SK-N-SH treated with all-trans-retinoic acid at 6 μM for 48 hours (cell line): Measurements from ENCODE around the gene SERTM2.

Source experiments
- ATAC-seq: fragments of 200-7000 bp; cut with Tn5 transposase; 3 replicates; pipeline ENCODE4 v1.9.1; 2020; ENCODE audit warnings: mild to moderate bottlenecking, moderate library complexity
- ARNTL ChIP-seq: fragments of 450-650 bp; formaldehyde crosslinking; IDR thresholded peaks from 2 replicates; pipeline ENCODE4 v1.5.0; 2020; ENCODE audit warnings: low read depth, mild to moderate bottlenecking, moderate library complexity, borderline replicate concordance
- BACH2 ChIP-seq: fragments of 250-450 bp; sonication (Bioruptor Pico); IDR thresholded peaks from 2 replicates; pipeline ENCODE4 v1.9.0; 2021; ENCODE audit warnings: mild to moderate bottlenecking, borderline replicate concordance
- CREB5 ChIP-seq: fragments of 250-450 bp; sonication (Bioruptor Pico); IDR thresholded peaks from 2 replicates; pipeline ENCODE4 v1.5.1; 2020; ENCODE audit warnings: low read depth, mild to moderate bottlenecking, moderate library complexity
- CSDC2 ChIP-seq: fragments of 250-450 bp; sonication (Bioruptor Pico); IDR thresholded peaks from 2 replicates; pipeline ENCODE4 v1.5.0; 2020; ENCODE audit warnings: mild to moderate bottlenecking, moderate library complexity
- ESRRG ChIP-seq: fragments of 250-450 bp; sonication (Bioruptor Pico); IDR thresholded peaks from 2 replicates; pipeline ENCODE4 v1.6.1; 2021; ENCODE audit warnings: mild to moderate bottlenecking
- GLIS3 ChIP-seq: fragments of 250-450 bp; sonication (Bioruptor Pico); IDR thresholded peaks from 2 replicates; pipeline ENCODE4 v1.5.0; 2020; ENCODE audit warnings: mild to moderate bottlenecking, moderate library complexity
- ISL1 ChIP-seq: fragments of 250-450 bp; sonication (Bioruptor Pico); IDR thresholded peaks from 2 replicates; pipeline ENCODE4 v2.1.2; 2022; ENCODE audit warnings: mild to moderate bottlenecking, moderate library complexity
- OSR1 ChIP-seq: fragments of 250-450 bp; sonication (Bioruptor Pico); IDR thresholded peaks from 2 replicates; pipeline ENCODE4 v1.8.0; 2022; ENCODE audit warnings: moderate library complexity, mild to moderate bottlenecking, inconsistent platforms
- POU6F1 ChIP-seq: fragments of 250-450 bp; sonication (Bioruptor Pico); IDR thresholded peaks from 2 replicates; pipeline ENCODE4 v1.8.0; 2021; ENCODE audit warnings: low read depth, mild to moderate bottlenecking, moderate library complexity, borderline replicate concordance
- PPARA ChIP-seq: fragments of 250-450 bp; sonication (Bioruptor Pico); IDR thresholded peaks from 2 replicates; pipeline ENCODE4 v1.5.0; 2020; ENCODE audit warnings: mild to moderate bottlenecking, borderline replicate concordance
- RARB ChIP-seq: fragments of 250-450 bp; sonication (Bioruptor Pico); IDR thresholded peaks from 2 replicates; pipeline ENCODE4 v1.8.0; 2021; ENCODE audit warnings: mild to moderate bottlenecking, moderate library complexity
- SNAI2 ChIP-seq: fragments of 250-450 bp; sonication (Bioruptor Pico); IDR thresholded peaks from 2 replicates; pipeline ENCODE4 v1.5.0; 2020; ENCODE audit warnings: mild to moderate bottlenecking, moderate library complexity
- TCF4 ChIP-seq: fragments of 250-450 bp; sonication (Bioruptor Pico); IDR thresholded peaks from 2 replicates; pipeline ENCODE4 v1.8.0; 2021; ENCODE audit warnings: mild to moderate bottlenecking, moderate library complexity, borderline replicate concordance
- TOX ChIP-seq: fragments of 250-450 bp; sonication (Bioruptor Pico); IDR thresholded peaks from 2 replicates; pipeline ENCODE4 v1.8.0; 2021; ENCODE audit warnings: mild to moderate bottlenecking, moderate library complexity, borderline replicate concordance
- ZC3H10 ChIP-seq: fragments of 250-450 bp; sonication (Bioruptor Pico); IDR thresholded peaks from 2 replicates; pipeline ENCODE4 v1.5.1; 2021; ENCODE audit warnings: mild to moderate bottlenecking, moderate library complexity
- ZFP3 ChIP-seq: fragments of 250-450 bp; sonication (Bioruptor Pico); IDR thresholded peaks from 2 replicates; pipeline ENCODE4 v1.5.0; 2020; ENCODE audit warnings: mild to moderate bottlenecking, moderate library complexity
- ZFP30 ChIP-seq: fragments of 450-650 bp; formaldehyde crosslinking; IDR thresholded peaks from 2 replicates; pipeline ENCODE4 v1.5.0; 2022; ENCODE audit warnings: mild to moderate bottlenecking, moderate library complexity
- ZNF565 ChIP-seq: fragments of 450-650 bp; formaldehyde crosslinking; conservative IDR thresholded peaks from 2 replicates; pipeline ENCODE4 v1.5.0; 2020; ENCODE audit warnings: low read depth, mild to moderate bottlenecking, moderate library complexity
- ZNF70 ChIP-seq: fragments of 450-650 bp; formaldehyde crosslinking; IDR thresholded peaks from 2 replicates; pipeline ENCODE4 v1.5.0; 2020; ENCODE audit warnings: mild to moderate bottlenecking, moderate library complexity
- ZNF8 ChIP-seq: fragments of 450-650 bp; formaldehyde crosslinking; IDR thresholded peaks from 2 replicates; pipeline ENCODE4 v1.5.0; 2020; ENCODE audit warnings: mild to moderate bottlenecking, moderate library complexity
- TF ChIP-seq, protein P1 (sequence below): fragments of 250-450 bp; sonication (Bioruptor Pico); IDR thresholded peaks from 2 replicates; pipeline ENCODE4 v1.5.1; 2021; ENCODE audit warnings: mild to moderate bottlenecking, moderate library complexity
- TF ChIP-seq, protein P2 (sequence below): fragments of 250-450 bp; sonication (Bioruptor Pico); IDR thresholded peaks from 2 replicates; pipeline ENCODE4 v1.8.0; 2020; ENCODE audit warnings: mild to moderate bottlenecking, moderate library complexity, borderline replicate concordance

Gene SERTM2

GRCh38 chrX:111505783-111506182 lies 5.7 kb upstream of the SERTM2 start:
- ATAC-seq = no peak
- no peak for TF ChIP-seq TOX (CRISPR knock-in tag)
- TF ChIP-seq, protein P1, sequence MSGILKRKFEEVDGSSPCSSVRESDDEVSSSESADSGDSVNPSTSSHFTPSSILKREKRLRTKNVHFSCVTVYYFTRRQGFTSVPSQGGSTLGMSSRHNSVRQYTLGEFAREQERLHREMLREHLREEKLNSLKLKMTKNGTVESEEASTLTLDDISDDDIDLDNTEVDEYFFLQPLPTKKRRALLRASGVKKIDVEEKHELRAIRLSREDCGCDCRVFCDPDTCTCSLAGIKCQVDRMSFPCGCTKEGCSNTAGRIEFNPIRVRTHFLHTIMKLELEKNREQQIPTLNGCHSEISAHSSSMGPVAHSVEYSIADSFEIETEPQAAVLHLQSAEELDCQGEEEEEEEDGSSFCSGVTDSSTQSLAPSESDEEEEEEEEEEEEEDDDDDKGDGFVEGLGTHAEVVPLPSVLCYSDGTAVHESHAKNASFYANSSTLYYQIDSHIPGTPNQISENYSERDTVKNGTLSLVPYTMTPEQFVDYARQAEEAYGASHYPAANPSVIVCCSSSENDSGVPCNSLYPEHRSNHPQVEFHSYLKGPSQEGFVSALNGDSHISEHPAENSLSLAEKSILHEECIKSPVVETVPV = no peak
- no peak for TF ChIP-seq BACH2 (CRISPR knock-in tag)
- no peak for TF ChIP-seq PPARA (CRISPR knock-in tag)
- no peak for TF ChIP-seq RARB (CRISPR knock-in tag)
- no peak for TF ChIP-seq ZFP30 (CRISPR knock-in tag)
- TF ChIP-seq ZNF8 (CRISPR knock-in tag) = no peak
- TF ChIP-seq CREB5 = no peak
- no peak for TF ChIP-seq TCF4 (CRISPR knock-in tag)
- TF ChIP-seq SNAI2 (CRISPR knock-in tag) = no peak

DNA sequence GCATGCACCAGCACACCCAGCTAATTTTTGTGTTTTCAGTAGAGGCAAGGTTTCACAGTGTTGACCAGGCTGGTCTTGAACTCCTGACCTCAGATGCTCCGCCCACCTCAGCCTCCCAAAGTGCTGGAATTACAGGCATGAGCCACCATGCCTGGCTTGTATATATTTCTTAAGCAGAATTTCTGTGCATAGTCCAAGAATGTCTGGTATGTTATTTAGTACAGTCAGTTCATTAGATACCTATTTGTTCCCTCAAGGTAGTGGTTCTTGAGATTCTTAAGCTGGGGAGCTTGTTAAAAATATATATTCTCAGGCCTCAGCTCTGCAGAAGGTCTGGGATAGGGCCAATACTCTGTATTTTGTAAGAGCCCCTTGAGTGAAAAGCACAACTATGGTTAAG lies 4.6 kb upstream of the SERTM2 start:
- TF ChIP-seq TOX (CRISPR knock-in tag) (no peak), SNAI2 (CRISPR knock-in tag) (no peak), ZFP30 (CRISPR knock-in tag) (no peak), ZNF70 (CRISPR knock-in tag) (no peak), OSR1 (no peak), GLIS3 (no peak), ZNF565 (CRISPR knock-in tag) (no peak)

GRCh38 chrX:111507933-111508332 lies 3.5 kb upstream of the SERTM2 start:
- TF ChIP-seq ARNTL (CRISPR knock-in tag) (no peak), PPARA (CRISPR knock-in tag) (no peak), BACH2 (CRISPR knock-in tag) (no peak), ZFP30 (CRISPR knock-in tag) (no peak), OSR1 (no peak), ESRRG (CRISPR knock-in tag) (no peak), RARB (CRISPR knock-in tag) (no peak), ZC3H10 (CRISPR knock-in tag) (no peak), ZFP3 (CRISPR knock-in tag) (no peak), SNAI2 (CRISPR knock-in tag) (no peak), ZNF70 (CRISPR knock-in tag) (no peak), ISL1 (no peak)
- no peak for ATAC-seq

More for the DNA sequence above, 4.6 kb upstream of the SERTM2 start:
- ATAC-seq = no peak

DNA sequence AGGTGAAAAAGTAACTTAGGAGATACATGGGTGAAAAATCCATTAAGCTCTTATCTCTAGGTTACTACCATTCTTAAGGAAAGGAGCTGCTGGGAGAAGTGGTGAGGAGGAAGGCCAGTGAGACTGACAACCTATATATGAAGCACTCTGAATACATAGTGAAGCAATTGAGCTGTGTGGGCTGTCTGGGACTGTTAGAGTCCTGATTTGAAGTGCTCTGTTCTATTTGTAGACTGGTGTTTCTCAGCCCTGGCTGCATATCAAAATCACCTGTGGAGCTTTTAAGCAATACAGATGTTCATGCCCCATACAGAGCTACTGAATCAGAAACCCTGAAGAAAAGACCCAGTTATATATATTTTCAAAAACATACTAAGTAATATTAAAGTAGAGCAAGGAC lies 3.9 kb downstream of the SERTM2 start:
- no peak for ATAC-seq
- TF ChIP-seq PPARA (CRISPR knock-in tag) (no peak), ZFP3 (CRISPR knock-in tag) (no peak), ARNTL (CRISPR knock-in tag) (no peak), BACH2 (CRISPR knock-in tag) (no peak), ZFP30 (CRISPR knock-in tag) (no peak), CREB5 (no peak), POU6F1 (CRISPR knock-in tag) (no peak), CSDC2 (CRISPR knock-in tag) (no peak), TCF4 (CRISPR knock-in tag) (no peak), ESRRG (CRISPR knock-in tag) (no peak), RARB (CRISPR knock-in tag) (no peak), ZNF70 (CRISPR knock-in tag) (no peak), SNAI2 (CRISPR knock-in tag) (no peak), OSR1 (no peak)
- TF ChIP-seq, protein P1 = no peak
- TF ChIP-seq, protein P2, sequence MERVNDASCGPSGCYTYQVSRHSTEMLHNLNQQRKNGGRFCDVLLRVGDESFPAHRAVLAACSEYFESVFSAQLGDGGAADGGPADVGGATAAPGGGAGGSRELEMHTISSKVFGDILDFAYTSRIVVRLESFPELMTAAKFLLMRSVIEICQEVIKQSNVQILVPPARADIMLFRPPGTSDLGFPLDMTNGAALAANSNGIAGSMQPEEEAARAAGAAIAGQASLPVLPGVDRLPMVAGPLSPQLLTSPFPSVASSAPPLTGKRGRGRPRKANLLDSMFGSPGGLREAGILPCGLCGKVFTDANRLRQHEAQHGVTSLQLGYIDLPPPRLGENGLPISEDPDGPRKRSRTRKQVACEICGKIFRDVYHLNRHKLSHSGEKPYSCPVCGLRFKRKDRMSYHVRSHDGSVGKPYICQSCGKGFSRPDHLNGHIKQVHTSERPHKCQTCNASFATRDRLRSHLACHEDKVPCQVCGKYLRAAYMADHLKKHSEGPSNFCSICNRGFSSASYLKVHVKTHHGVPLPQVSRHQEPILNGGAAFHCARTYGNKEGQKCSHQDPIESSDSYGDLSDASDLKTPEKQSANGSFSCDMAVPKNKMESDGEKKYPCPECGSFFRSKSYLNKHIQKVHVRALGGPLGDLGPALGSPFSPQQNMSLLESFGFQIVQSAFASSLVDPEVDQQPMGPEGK (CRISPR knock-in tag) = no peak
